Esophagus squamous epithelium (tissue), 4 donors: ENCODE results near the gene DENND1A.

ENCODE experiments used
- POLR2A ChIP-seq, 4 donors: fragments of 450-650 bp; IDR thresholded peaks; one replicate each; pipeline ENCODE4 v1.6.1; 2017; ENCODE audit warnings: antibody characterized with exemption in 4 of 4, mild to moderate bottlenecking in 4 of 4, moderate library complexity in 3 of 4
- TF ChIP-seq, protein P1 (sequence below), 6 experiments: fragments of 450-650 bp in 4 of 6; fragments of 200-600 bp in 2 of 6; sonication (generic) in 2 of 6; IDR thresholded peaks; one replicate each; pipeline ENCODE4 v1.5.1; 2016 to 2019; ENCODE audit warnings: antibody characterized with exemption in 6 of 6, mild to moderate bottlenecking in 4 of 6, moderate library complexity in 4 of 6

DNA sequence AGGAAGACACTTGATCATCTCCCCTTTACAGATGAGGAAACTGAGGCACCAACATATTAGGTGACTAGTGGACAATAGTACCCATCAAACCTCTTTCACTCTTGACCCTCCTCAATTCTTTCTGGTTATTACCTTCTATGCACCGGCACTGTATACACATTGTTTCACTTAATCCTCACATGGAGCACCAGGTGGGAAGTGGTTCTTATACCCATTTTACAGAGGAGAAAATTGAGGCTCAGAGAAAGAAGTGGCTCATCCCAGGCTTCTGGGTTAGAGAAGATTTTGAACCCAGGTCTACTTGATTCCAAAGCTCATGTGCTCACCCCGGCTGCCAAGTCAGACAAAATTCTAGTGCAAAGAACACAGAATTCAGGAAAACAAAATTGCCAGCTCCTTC is 17.4 kb upstream of the DENND1A start:
- TF ChIP-seq, protein P1, sequence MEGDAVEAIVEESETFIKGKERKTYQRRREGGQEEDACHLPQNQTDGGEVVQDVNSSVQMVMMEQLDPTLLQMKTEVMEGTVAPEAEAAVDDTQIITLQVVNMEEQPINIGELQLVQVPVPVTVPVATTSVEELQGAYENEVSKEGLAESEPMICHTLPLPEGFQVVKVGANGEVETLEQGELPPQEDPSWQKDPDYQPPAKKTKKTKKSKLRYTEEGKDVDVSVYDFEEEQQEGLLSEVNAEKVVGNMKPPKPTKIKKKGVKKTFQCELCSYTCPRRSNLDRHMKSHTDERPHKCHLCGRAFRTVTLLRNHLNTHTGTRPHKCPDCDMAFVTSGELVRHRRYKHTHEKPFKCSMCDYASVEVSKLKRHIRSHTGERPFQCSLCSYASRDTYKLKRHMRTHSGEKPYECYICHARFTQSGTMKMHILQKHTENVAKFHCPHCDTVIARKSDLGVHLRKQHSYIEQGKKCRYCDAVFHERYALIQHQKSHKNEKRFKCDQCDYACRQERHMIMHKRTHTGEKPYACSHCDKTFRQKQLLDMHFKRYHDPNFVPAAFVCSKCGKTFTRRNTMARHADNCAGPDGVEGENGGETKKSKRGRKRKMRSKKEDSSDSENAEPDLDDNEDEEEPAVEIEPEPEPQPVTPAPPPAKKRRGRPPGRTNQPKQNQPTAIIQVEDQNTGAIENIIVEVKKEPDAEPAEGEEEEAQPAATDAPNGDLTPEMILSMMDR (IDR thresholded peaks at IDR 0.05), result no peak
- no peak for TF ChIP-seq POLR2A (IDR thresholded peaks at IDR 0.05)
